Cerebellar cortex (tissue), 1 donor: ENCODE results near the gene DLL1.

Experiments used
- DNase-seq: peaks from one replicate; pipeline ENCODE4 v3.0.0-alpha.2; 2015; ENCODE audit warnings: low spot score

The DLL1 gene

DNA sequence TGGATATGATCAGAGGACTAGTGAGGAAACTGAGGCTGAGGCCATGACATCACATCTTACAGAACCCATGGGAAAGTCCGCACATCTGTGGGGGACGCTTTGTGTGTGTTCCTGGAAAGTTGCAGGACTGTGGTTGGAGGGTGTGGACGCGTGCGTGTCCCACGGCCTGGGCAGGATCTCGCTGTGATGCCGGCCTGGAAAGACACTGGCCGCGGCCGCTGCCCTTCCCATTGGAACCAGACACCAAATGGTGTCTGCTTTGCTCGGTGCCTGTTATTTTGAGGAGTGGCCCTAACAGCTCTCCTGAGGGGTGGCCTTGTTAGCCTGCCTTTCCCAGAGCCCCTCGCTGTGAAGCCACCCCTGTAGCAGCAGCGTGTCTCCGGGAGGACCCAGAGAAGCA is 41.1 kb downstream of the DLL1 start:
- no peak for DNase-seq

DNA sequence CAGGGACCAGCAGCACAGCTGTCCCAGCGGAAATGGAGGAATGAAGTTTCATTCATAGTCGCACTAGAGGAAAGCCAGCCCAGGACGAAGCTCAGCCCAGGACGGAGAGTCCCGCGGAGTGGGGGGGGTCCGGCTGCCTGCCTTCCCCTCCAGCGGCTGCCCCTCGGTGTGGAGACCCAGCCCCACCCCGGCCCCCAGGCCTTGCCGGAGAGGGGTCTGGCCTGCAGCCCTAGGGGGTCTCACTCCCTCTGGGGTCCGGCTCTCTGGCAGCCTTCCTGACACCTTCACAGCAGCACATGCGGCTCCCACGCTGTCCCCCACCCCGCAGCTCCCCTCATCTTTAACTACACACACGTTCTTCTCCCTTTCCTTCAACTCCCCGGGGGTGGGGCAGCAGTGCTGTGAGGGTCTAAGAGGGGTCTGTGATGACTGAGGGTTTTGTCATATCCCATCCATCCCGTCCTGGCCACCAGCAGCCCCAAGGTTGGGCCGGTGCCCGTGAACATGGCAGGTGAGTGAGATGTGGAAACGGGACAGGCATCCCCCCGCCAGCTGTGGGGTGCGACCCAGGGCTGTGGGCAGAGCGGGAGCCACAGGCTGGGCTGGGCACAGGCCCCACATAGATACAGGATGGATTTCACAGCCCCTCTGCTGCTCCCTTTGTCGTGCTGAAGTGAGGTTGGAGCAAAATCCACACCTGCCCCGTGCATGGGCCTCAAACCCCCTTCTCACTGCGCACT is 41.8 kb downstream of the DLL1 start:
- no peak for DNase-seq

DNA sequence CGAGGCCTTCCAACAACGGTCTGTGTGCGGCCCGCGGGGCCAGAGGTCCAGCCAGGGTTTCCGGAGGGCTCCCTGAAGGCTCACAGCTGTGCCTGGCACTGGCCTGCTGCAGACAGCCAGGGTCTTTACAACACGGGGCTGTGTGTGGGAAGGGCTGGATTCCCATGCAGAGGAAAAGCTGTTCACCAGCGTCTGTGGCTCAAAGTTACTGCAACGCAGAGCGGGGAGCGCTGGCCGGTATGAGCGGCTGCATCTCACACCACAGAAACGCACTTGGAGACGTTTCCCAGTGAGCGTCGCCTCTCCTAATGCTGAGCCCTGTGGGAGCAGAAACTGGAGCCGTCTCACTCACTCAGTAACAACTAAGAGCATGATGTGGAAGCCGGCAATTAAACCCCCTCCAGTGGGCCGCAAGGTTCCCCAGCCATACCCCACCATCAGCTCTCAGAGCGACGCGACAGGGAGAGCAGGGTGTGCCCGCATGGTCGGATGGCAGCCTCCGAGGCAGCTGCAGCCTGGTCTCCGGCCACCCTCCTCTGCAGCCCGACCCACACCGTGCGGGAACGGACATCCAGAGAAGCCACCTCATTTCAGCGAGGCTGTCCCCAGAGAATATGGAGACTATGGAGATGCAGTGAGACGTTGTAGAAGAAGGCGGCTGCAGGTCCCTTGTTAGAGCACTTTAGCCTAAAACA is 42.6 kb downstream of the DLL1 start:
- DNase-seq, result no peak

DNA sequence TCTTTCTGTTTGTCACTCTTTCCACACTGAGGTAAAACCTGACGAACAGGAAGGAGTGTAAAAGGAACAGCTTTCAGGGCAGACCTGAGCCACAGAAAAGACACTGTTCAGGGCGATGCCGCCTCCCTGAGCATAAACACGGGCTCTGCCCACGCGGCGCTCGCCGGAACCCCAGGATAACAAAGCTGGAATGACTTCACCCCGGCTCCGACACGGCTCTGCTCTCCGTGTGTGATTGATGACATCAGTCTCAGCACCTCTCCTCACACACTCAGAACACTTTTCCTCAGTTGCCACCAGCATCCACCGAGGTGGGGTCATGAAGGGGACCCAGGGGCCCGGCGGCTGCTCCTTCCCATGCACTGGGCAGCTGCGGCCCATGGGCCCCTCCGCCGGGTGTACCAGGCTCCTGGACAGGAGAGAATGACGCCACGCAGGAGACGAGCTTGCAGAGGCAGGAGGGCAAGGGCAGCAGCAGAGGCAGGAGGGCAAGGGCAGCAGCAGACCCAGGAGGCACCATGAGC is 43.6 kb downstream of the DLL1 start:
- no peak for DNase-seq

- no peak for DNase-seq
Measured at GRCh38 chr6:170245475-170245992, 45.3 kb downstream of the DLL1 start.

- no peak for DNase-seq
Measured at GRCh38 chr6:170244721-170245474, 46.0 kb downstream of the DLL1 start.

DNA sequence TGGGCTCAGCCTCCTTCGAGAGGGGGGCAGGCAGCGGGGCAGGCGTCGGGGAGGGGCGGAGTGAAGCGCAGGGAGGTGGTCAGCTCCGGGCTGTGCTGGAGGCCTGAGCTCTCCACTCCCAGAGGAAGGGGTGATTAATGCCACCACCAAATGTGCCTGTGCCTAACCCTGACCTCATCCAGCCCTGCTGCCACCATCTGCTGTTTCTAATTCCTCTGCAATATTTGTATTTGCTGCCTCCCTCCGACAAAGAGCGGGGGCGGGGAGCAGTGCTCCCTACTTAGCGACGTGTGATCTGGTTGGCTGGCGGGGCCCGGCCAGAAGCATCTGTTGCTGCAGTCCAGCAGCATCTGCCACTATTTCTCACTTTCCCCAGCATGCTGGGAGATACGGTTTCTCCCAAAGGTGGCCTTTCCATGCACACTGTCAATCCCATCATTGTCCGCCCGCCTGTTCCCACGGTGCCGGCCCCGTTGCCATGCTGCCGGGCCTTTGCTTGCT is 47.0 kb downstream of the DLL1 start:
- DNase-seq, result peak; percentile 64

- no peak for DNase-seq
Measured at GRCh38 chr6:170243386-170243785, 47.5 kb downstream of the DLL1 start.

DNA sequence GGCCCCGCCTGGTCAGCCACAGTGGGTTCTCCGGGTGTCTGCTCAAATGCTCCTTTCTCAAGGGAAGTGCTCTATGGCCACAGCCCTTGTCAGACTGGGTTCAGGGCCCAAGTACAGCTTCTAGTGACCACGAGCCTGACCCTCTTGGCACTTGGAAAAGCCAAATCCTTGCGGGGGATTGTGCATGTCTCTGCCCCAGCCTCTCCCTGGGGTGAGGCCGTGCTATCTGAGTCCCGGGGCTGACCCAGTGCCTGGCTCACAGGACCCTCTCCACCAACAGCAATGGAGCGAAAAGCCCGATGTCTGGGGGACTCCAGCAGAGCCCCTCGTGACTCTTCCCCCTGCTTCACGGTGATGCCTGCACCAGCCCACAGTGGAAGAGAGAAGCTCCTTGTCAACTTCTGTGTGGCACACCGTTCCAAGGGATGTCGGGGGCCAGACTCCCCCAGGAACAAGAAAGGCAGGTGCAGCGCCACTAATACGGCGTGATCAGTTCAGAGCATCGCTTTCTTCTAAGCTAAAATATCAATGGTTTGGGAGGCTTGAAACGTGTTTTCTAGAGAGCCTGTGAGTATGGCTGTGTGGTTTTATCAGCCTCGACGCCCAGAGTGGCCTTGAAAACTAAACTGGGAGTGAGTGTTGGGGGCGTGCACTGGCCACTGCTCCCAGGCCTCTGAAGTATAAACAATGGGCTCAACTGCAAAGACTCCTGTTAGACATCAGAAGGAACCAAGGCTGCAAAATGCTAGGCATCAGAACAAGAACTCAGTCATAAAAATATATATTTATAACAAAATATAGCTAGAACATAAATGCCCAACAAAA is 51.9 kb downstream of the DLL1 start:
- DNase-seq, result no peak

GRCh38 chr6:170237999-170238740 is 52.7 kb downstream of the DLL1 start:
- no peak for DNase-seq

DNA sequence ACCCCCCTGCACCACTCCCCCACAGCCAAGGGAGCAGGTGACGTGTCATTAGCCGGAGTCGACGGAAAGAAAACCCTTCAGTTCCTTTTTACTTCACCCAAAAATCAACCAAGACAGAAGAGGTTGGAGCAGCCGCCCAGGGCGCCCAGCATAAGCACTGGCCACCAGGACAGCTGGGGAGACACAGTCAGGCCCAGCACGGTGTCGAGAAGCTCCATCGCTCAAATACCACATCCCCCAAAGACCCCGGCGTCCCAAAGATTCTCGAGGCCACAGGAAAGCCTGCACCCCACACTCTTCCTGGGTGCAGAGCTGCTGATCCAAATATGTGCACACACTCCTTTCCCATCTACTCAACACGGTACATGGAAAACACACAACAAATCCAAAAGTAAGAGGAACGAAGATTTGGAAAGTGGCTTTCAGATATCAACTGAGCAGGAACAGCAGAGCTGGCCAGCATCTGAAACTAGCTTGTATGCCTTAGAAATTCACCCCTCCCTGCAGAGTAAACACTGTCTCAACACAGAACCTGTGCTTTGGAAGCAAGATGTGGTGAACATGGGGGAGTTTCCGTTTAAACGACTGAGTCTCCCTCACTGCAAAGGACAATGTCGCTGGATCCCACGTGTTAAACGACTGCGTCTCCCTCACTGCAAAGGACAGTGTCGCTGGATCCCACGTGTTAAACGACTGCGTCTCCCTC is 54.6 kb downstream of the DLL1 start:
- no peak for DNase-seq

- no peak for DNase-seq
Measured at GRCh38 chr6:170235391-170236125, 55.3 kb downstream of the DLL1 start.

DNA sequence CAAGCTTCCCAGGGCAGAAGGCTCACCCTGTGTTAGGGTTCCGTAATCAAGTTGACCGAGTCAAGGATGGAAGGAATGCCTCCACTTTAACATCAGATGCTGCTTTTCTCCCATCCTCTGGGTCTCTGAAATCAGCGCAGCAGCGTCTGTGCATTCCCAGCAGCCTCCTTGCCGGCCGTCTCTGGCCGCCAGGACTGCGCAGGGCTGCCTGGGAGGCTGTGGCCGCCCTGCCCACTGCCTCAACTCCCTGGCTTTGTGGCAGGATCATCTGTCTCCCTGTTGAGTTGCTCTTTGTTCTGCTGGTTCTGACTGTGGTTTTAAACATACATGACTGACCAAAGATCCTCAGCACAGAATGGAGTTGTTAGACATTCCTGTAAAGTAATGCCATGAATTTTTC is 56.5 kb downstream of the DLL1 start:
- DNase-seq, result no peak

GRCh38 chr6:170233286-170234205 is 57.3 kb downstream of the DLL1 start:
- peak; percentile 96 for DNase-seq
